Activated CD8-positive, alpha-beta memory T cell treated with anti-CD3 and anti-CD28 coated beads, Interleukin-2, amount 50 U/mL, for 24 hours (primary cell): ENCODE results near the gene NPPC.
"Not testable (repeated sequence)": the region's sequence is repeated elsewhere in the genome, so short reads cannot be mapped to it uniquely, and the experiment has no call there.

Source experiments
- DNase-seq: peaks from one replicate; pipeline ENCODE4 v3.0.0-alpha.2; 2020; ENCODE audit errors: extremely low read depth

The NPPC gene

DNA sequence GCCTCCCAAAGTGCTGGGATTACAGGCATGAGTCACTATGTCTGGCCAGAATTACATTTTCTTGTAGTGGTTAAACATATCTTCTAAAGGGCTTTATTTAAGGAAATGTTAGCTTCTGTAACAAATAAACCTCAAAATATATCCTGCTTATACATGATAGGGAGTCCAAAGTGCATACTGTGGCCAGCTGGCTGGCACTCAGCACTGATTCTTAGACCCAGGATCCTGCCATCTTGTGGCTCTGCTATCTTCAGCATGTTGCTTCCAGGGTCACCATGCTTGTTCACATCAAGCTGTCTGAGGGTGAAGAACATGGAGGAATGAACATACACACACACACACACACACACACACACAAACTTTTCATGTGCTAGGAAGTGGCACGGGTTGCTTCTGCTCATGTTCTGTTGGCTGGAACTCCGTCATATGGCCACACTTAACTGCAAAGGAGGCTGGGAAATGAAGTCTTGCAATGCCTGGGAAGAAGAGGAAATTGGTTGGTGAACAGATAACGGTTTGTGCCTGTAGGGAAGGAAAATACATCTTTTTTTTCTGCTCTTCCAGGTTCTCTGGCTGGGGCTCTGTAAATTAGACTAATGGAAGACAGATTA, 40.0 kb downstream of the NPPC start:
- DNase-seq: no peak

DNA sequence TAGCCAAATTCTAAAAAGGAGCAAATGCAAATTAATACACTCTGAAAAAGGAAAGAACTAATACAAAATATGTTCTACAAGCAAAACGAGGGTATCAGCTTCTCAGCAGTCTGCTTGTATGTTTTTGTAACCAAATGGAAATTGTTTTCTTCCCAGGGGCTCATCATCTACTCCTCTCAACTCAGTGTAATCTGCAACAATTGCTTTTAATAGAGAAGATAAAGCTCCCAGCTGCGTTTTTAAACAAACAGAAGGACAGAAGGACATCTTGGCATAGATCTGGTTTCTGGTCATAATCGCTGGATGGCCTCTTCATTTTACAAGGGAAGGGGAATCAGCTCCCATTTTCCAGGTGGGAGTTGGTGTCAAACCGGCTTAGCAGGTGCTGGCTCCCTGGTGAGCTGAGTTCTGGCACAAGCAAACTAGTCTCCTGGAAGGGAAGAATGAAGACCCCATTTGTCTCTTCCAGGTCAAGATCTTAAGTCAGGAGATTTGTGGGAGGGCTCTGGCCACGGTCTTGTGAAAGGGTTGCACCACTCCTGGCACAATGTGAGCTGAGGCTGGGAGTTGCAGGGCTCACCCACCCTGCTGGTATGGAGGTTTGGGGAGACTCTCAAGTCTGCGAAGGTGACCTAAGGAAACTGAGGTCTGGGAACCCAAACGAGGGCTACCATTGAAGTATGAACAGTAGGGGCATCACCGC, 41.6 kb downstream of the NPPC start:
- no peak for DNase-seq

DNA sequence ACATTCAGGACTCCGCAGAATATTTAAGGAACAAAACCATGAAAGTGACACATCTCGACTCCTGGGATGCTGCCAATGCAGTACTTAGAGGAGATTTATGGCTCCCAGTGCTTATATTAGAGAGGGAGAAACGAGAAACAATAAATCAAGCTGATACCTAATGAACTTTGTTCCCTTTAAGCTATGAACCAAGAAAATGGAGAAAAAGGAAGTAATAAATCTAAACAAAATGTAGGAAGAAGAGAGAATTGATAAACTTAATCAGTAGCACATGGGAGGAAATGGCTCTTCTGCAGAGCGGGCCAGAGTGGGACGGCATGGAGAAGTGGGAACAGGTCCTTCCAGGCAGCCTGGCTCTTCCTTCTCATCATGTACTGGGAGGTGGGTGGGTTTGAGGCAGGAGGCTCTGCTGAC, 42.7 kb downstream of the NPPC start:
- DNase-seq: no peak

DNA sequence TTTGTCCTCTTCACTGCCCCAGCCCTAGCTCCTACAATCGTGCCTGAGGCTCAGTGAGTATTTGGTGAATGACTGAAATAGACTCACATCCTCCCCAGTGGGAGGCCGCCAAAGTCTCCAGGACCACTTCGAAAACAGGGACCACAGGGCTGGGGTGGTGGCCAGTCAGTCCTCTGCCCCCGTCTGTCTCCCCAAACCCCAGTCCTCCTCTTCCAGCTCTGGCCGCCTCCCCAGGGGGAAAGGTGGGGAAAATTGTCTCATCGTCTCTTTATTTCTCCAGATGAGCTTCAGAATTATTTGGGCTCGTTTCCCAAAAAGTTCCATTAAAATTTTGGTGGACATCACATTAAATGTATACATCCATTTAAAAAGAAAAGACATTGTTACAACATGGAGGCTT, 43.5 kb downstream of the NPPC start:
- no peak for DNase-seq

DNA sequence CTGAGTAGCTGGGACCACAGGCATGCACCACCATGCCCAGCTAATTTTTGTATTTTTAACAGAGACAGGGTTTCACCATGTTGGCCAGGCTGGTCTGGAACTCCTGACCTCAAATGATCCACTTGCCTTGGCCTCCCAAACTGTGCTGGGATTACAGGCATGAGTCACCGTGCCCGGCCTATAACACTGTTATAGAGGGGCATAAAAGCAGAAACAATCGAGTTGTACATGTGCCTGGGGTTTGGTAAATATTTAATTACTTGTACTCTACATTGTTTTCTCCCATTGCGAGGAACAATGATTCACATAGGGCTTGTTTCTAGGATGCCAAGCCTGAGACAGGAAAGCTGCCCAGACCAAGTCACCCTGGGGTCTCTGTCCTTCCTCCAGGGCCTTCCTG, 45.8 kb downstream of the NPPC start:
- not testable (repeated sequence) for DNase-seq

DNA sequence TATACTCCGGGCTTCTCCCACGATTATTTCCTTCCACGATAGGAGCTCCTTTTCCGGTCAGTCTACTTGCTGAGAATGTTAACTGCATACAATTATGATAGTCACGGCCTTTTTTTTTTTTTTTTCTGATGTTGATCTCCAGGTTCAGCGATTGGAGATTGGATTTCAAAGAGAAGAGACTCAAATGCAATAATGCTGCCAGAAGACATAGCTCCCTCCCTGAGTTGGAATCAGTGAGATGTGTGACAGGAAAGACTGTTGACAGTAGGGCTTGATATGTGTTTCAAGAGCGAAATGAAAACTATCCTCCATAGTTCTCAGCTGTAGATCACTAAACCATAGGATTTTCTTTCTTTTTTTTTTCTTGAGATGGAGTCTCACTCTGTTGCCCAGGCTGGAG, 47.0 kb downstream of the NPPC start:
- no peak for DNase-seq

DNA sequence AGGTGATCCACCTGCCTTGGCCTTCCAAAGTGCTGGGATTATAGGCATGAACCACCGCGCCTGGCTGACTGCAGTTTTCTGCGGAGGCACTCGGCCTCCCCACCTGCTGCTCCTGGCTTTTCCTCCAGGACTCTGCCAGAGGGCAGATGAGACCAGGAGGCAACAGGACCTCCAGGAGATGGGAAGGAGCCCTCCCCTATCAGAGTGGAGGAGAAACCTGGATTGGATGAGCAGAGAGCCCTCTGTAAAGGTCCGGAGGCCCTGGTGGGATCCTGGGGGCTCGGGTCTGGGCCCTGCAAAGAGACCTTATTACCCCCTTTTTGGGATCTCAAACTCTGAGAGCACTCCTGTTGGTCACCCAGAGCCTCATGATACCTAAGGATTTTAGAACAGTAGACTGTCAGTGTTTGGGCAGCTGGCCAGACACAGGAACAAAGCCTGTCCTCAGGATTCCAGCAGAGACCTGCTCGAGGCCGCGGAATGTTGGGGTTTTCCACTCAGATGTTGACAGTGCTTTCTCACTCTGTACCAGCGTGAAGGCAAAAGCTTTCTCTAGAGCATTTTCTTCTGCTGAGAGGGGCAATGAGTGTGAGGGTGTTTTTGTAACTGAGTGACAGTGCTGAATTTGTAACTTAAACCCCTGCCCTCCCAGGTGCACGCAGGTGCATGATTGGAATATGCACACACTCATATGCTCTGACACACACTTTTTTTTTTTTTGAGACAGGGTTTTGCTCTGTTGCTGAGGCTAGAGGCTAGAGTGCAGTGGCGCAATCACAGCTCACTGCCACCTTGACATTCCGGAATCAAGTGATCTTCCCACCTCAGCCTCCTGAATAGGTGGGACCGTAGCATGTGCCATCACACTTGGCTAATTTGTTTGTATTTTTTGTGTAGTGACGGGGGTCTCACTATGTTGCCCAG, 48.4 kb downstream of the NPPC start:
- no peak for DNase-seq

DNA sequence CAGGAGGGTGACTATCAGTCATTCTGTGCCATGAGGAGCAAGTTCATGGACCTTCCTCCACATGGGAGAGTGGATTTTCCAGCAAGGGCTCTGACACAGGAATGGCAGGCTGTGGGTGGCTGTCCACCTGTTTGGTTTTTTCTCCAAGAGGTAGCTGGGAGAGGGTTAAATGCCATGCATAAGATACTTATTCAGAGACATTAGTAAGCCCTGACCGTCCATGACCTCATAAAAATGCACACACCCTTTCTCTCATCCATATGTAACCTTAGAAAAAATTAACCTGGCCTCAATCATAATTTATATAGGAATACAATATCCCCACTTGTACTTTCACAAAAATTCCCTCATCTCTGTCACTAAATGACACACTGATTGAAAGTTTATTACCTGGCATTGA, 51.3 kb downstream of the NPPC start:
- no peak for DNase-seq
